B cell (primary cell): ENCODE results near the gene TFF1. TPM values are rescaled to one million over a fixed set of nuclear protein-coding genes. Genes with fewer than 3 reads are reported as not detected.
A peak's percentile ranks its signal among the peaks of the same experiment; 100 is the strongest.

Experiments used
- ATAC-seq: fragments of 200-7000 bp; cut with Tn5 transposase; one replicate; pipeline ENCODE4 v1.10.0; 2021; ENCODE audit warnings: low read depth, mild to moderate bottlenecking, moderate number of reproducible peaks, moderate library complexity
- CTCF ChIA-PET: fragments of 350-600 bp; sonication (Branson Sonifier 250); formaldehyde crosslinking; loops from one replicate; lab custom pipeline; 2021; ENCODE audit warnings: antibody characterized with exemption, inconsistent platforms; lab: Charles Lee
- POLR2A ChIA-PET: fragments of 350-600 bp; sonication (Branson Sonifier 250); formaldehyde crosslinking; loops from one replicate; lab custom pipeline; 2021; ENCODE audit warnings: antibody characterized with exemption; lab: Charles Lee
- DNase-seq: peaks from one replicate; pipeline ENCODE4 v3.0.0; 2013
- H2AFZ ChIP-seq: 2 replicates; pipeline ENCODE4 v1.6.1; 2012; ENCODE audit warnings: mild to moderate bottlenecking, low read depth, low read length; ENCODE audit not compliant: insufficient read depth, poor library complexity, severe bottlenecking
- H3K27ac ChIP-seq, 2 donors: 1 replicate in 1 of 2; 2 replicates in 1 of 2; pipeline ENCODE4 v1.5.1; 2012 to 2013; ENCODE audit warnings: low read length in 2 of 2, mild to moderate bottlenecking in 2 of 2, moderate library complexity in 1 of 2
- H3K27me3 ChIP-seq, 4 experiments: fragments of 200-600 bp in 1 of 4; sonication (generic) in 1 of 4; replicated peaks in 1 of 4; 1 replicate in 2 of 4; 2 replicates in 2 of 4; pipeline versions ENCODE4 v1.6.1 to v1.7.0; 2013 to 2016; ENCODE audit warnings: low read length in 3 of 4, mild to moderate bottlenecking in 2 of 4, mixed read lengths in 1 of 4, moderate library complexity in 1 of 4; ENCODE audit not compliant: insufficient read depth in 4 of 4, control insufficient read depth in 3 of 4; ENCODE audit errors: control extremely low read depth in 1 of 4
- H3K36me3 ChIP-seq, 2 experiments: replicated peaks in 1 of 2; 1 replicate in 1 of 2; 2 replicates in 1 of 2; pipeline versions ENCODE4 v1.6.1 to v1.7.1; 2013; ENCODE audit warnings: low read length in 1 of 2; ENCODE audit not compliant: insufficient read depth in 2 of 2, control insufficient read depth in 1 of 2; ENCODE audit errors: control extremely low read depth in 1 of 2, extremely low read depth in 1 of 2
- H3K4me1 ChIP-seq, 2 donors: fragments of 200-600 bp in 1 of 2; sonication (generic) in 1 of 2; 1 replicate in 1 of 2; 2 replicates in 1 of 2; pipeline versions ENCODE4 v1.5.1 to v1.6.1; 2013 to 2017; ENCODE audit warnings: low read length in 2 of 2; ENCODE audit not compliant: control insufficient read depth in 2 of 2, insufficient read depth in 2 of 2
- H3K4me2 ChIP-seq: replicated peaks from 2 replicates; pipeline ENCODE3; 2012; ENCODE audit warnings: mild to moderate bottlenecking, low read depth, low read length; ENCODE audit not compliant: poor library complexity, severe bottlenecking
- H3K4me3 ChIP-seq, 5 experiments: fragments of 200-600 bp in 1 of 5; sonication (generic) in 1 of 5; 1 replicate in 3 of 5; 2 replicates in 2 of 5; pipeline versions ENCODE4 v1.5.1 to v1.7.0; 2011 to 2016; ENCODE audit warnings: low read length in 4 of 5, mild to moderate bottlenecking in 4 of 5, low read depth in 2 of 5, control low read depth in 1 of 5, moderate library complexity in 1 of 5; ENCODE audit not compliant: insufficient read depth in 1 of 5; ENCODE audit errors: control extremely low read depth in 1 of 5, extremely low read depth in 1 of 5
- H3K79me2 ChIP-seq: fragments of 200-600 bp; sonication (generic); one replicate; pipeline ENCODE4 v1.6.0; 2016; ENCODE audit warnings: low read length; ENCODE audit not compliant: control insufficient read depth, insufficient read depth
- H3K9ac ChIP-seq: fragments of 200-600 bp; sonication (generic); 2 replicates; pipeline ENCODE4 v1.6.1; 2017; ENCODE audit warnings: mild to moderate bottlenecking, low read length, moderate library complexity
- H3K9me3 ChIP-seq, 3 donors: one replicate each; pipeline versions ENCODE4 v1.6.1 to v1.7.1; 2013; ENCODE audit warnings: low read length in 2 of 3; ENCODE audit not compliant: control insufficient read depth in 2 of 3, insufficient read depth in 1 of 3; ENCODE audit errors: control extremely low read depth in 1 of 3
- H4K20me1 ChIP-seq: 2 replicates; pipeline ENCODE4 v1.6.0; 2012; ENCODE audit warnings: mild to moderate bottlenecking, low read length; ENCODE audit not compliant: insufficient read depth, control insufficient read depth, poor library complexity, severe bottlenecking
- H3K27ac Mint-ChIP-seq: one replicate; pipeline ENCODE4 v1.8.0; 2021; ENCODE audit warnings: mixed read lengths
- H3K27me3 Mint-ChIP-seq: one replicate; pipeline ENCODE4 v1.8.0; 2021; ENCODE audit warnings: mixed read lengths
- H3K4me1 Mint-ChIP-seq: one replicate; pipeline ENCODE4 v1.8.0; 2021; ENCODE audit warnings: mixed read lengths
- H3K4me3 Mint-ChIP-seq: one replicate; pipeline ENCODE4 v1.8.0; 2021; ENCODE audit warnings: mixed read lengths
- H3K9me3 Mint-ChIP-seq: one replicate; pipeline ENCODE4 v1.8.0; 2022; ENCODE audit warnings: mixed read lengths; ENCODE audit not compliant: insufficient read depth
- EZH2 ChIP-seq: IDR thresholded peaks from 2 replicates; pipeline ENCODE4 v1.6.1; 2012; ENCODE audit warnings: borderline replicate concordance, low read depth, mild to moderate bottlenecking, moderate library complexity, low read length; ENCODE audit not compliant: insufficient read depth, poor library complexity, severe bottlenecking
- WGBS: methylation state at CpG from one replicate; pipeline ENCODE4 v1.1.5; 2013; ENCODE audit warnings: missing lambda C conversion rate; ENCODE audit not compliant: insufficient coverage; 5-methylcytosine and 5-hydroxymethylcytosine counted together
- intact Hi-C: fragments of 100-400 bp; cut with micrococcal nuclease; formaldehyde crosslinking; loops from one replicate; pipeline ENCODE4 v1.10.0; 2022
- polyA plus RNA-seq: library from polyadenylated mRNA; depleted of rRNA; stranded (reverse); fragments of >200 nt; gene quantifications from 2 replicates; pipeline ENCODE4 v1.2.3, GENCODE V29; 2012
- total RNA-seq, 2 donors: library from RNA; stranded (reverse); fragments of 120-200 nt in 1 of 2; gene quantifications; 1 replicate in 1 of 2; 2 replicates in 1 of 2; pipeline versions ENCODE4 v1.2.3 to v1.2.4, GENCODE V29; 2013 to 2022
- TF ChIP-seq, protein P1 (sequence below): fragments of 200-600 bp; IDR thresholded peaks from one replicate; pipeline ENCODE4 v1.8.0; 2022; ENCODE audit warnings: antibody characterized with exemption, mild to moderate bottlenecking

Gene TFF1
- total and polyA plus RNA-seq, 2 donors (not counting 1 experiment from before 2014, with no cell fraction given), result not detected

DNA sequence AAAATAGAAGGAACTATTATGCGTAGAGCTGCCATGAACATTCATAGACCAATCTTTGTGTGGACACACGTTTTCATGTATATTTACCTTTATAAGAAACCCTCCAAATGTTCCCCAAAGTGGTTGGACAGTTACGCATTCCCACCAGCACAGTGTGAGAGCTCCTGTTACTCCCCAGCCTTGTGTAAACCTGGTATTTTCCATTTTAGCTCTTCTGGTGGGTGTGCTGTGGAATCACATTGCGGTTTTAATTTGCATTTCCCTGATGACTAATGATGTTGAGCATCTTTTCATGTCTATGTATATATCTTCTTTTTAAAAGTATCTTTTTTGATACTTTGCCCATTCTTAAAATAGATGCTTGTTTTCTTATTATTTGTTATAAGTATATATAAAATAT lies 34.2 kb upstream of the TFF1 start:
- no peak overlapping the region for H3K27ac ChIP-seq
- H3K9ac ChIP-seq, result no peak overlapping the region
- H3K27ac Mint-ChIP-seq, result no peak overlapping the region
- intact Hi-C loops, result no loop called here
- 93% methylated on average over 2 of the region's 4 CpGs for WGBS
- ATAC-seq, result peak; percentile 41
- TF ChIP-seq EZH2, result no peak
- TF ChIP-seq, protein P1, sequence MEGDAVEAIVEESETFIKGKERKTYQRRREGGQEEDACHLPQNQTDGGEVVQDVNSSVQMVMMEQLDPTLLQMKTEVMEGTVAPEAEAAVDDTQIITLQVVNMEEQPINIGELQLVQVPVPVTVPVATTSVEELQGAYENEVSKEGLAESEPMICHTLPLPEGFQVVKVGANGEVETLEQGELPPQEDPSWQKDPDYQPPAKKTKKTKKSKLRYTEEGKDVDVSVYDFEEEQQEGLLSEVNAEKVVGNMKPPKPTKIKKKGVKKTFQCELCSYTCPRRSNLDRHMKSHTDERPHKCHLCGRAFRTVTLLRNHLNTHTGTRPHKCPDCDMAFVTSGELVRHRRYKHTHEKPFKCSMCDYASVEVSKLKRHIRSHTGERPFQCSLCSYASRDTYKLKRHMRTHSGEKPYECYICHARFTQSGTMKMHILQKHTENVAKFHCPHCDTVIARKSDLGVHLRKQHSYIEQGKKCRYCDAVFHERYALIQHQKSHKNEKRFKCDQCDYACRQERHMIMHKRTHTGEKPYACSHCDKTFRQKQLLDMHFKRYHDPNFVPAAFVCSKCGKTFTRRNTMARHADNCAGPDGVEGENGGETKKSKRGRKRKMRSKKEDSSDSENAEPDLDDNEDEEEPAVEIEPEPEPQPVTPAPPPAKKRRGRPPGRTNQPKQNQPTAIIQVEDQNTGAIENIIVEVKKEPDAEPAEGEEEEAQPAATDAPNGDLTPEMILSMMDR, result no peak
- peaks cover 4 to 5% of the 10 kb centered on the region in 2 donors for H3K4me1 ChIP-seq
- peaks cover 5% of the 10 kb centered on the region for H3K27me3 Mint-ChIP-seq
- peaks cover 0 to under 1% (median 0%) of the 10 kb centered on the region in 4 experiments for H3K27me3 ChIP-seq
- ChIA-PET POLR2A (no interaction called here), CTCF (interaction anchor here (1.1 kb wide), 1 partner anchor 9 kb away, joined by 3 read pairs; no protein-coding TSS in a partner anchor)
- H3K79me2 ChIP-seq, result no peaks in the 10 kb centered on the region
- no peak overlapping the region for H3K4me2 ChIP-seq
- no peaks in the 10 kb centered on the region for H4K20me1 ChIP-seq
- no peak overlapping the region for H2AFZ ChIP-seq
- peaks cover 22% of the 10 kb centered on the region for H3K4me1 Mint-ChIP-seq
- no peak for DNase-seq
- H3K9me3 ChIP-seq, result peaks cover 0 to 3% (median 2%) of the 10 kb centered on the region in 3 donors
- H3K4me3 ChIP-seq, result no peak overlapping the region
- H3K36me3 ChIP-seq, result no peaks in the 10 kb centered on the region
- peaks cover 9% of the 10 kb centered on the region for H3K9me3 Mint-ChIP-seq
- H3K4me3 Mint-ChIP-seq, result no peak overlapping the region

DNA sequence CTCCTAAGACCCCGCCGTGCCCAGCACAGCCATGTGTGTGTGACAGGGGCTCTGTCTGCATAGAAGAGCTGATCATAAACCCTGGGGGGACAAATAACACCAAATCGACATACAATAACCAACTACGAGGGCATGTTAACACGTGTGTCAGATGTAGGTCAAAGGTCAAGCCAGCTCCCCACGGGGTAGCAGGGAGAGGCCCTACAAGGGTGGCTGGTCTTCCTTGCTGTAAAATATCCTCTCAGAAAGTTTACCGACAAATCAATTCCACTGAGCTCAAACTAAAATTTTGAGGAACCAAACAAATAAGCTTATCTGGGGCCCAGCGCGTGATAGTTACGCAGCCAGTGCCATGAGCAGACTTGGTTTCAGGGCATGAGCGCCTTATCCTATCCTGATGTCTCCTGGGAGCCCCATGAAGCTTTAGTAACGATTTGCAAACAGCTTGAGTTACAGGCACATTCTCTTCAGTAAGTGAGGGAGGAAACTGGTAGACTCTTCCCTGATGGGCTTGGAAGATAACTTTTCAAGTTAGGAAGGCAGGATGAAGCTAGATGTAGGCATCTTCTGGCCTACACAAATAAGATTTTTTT lies 32.2 kb upstream of the TFF1 start:
- Histone ChIP-seq H3K9me3 (peaks cover 1 to 3% (median 2%) of the 10 kb centered on the region in 3 donors), H2AFZ (no peak overlapping the region), H3K4me2 (no peak overlapping the region), H3K36me3 (no peaks in the 10 kb centered on the region), H3K4me1 (peaks cover 5 to 6% of the 10 kb centered on the region in 2 donors), H3K27me3 (peaks cover 0 to under 1% (median 0%) of the 10 kb centered on the region in 4 experiments), H3K79me2 (no peaks in the 10 kb centered on the region), H3K4me3 (no peak overlapping the region), H3K9ac (no peak overlapping the region), H3K27ac (no peak overlapping the region), H4K20me1 (no peaks in the 10 kb centered on the region)
- ATAC-seq, result no peak
- DNase-seq, result no peak
- intact Hi-C loops, result loop anchor here (5.0 kb wide), 1 partner anchor 64 kb away; no protein-coding TSS in a partner anchor
- Mint-ChIP-seq H3K9me3 (peaks cover 9% of the 10 kb centered on the region), H3K27ac (no peak overlapping the region), H3K27me3 (peaks cover 10% of the 10 kb centered on the region), H3K4me1 (peaks cover 22% of the 10 kb centered on the region), H3K4me3 (no peak overlapping the region)
- CTCF ChIA-PET, result interaction anchor here (0.6 to 1.7 kb wide), 2 partner anchors 60 to 155 kb away, joined by 3 to 4 read pairs; no protein-coding TSS in a partner anchor
- 63% methylated on average over 9 of the region's 12 CpGs for whole genome bisulfite sequencing
- POLR2A ChIA-PET, result no interaction called here
- TF ChIP-seq EZH2, result no peak
- TF ChIP-seq, protein P1, result no peak
